GM12878 (cell line): ENCODE data around the gene SHANK3. TPM values are rescaled to one million over a fixed set of nuclear protein-coding genes. Genes with fewer than 3 reads are reported as not detected.

Experiments
- ATAC-seq: fragments of 200-7000 bp; cut with Tn5 transposase; 3 replicates; pipeline ENCODE4 v1.9.1; 2020; ENCODE audit warnings: mild to moderate bottlenecking, moderate library complexity
- BruUV-seq: library from RNA; stranded (reverse); fragments of 400-500 nt; replicated peaks from 2 replicates; lab custom pipeline; 2021; lab: Mats Ljungman, UMichigan
- CTCF ChIA-PET: fragments of 300-600 bp; sonication (Branson Sonifier 250); formaldehyde crosslinking; extraction: SDS; loops from one replicate; lab custom pipeline; 2021; ENCODE audit warnings: inconsistent platforms; lab: Yijun Ruan, JAX
- POLR2A ChIA-PET: fragments of 350-600 bp; formaldehyde crosslinking; extraction: SDS; loops from one replicate; lab custom pipeline; 2021; ENCODE audit warnings: inconsistent platforms; lab: Charles Lee
- RAD21 ChIA-PET: fragments of 300-600 bp; sonication (Branson Sonifier 250); formaldehyde crosslinking; loops from one replicate; lab custom pipeline; 2023; ENCODE audit warnings: antibody characterized with exemption; ENCODE audit not compliant: unreplicated experiment; lab: Charles Lee
- SMC1A ChIA-PET: fragments of 300-600 bp; sonication (Branson Sonifier 250); formaldehyde crosslinking; loops from one replicate; lab custom pipeline; 2023; ENCODE audit not compliant: unreplicated experiment, uncharacterized antibody; lab: Charles Lee
- DNase-seq: peaks from one replicate; pipeline ENCODE4 v3.0.0-alpha.2; 2011; ENCODE audit warnings: low read depth, low spot score
- FAIRE-seq: peaks from 3 replicates; lab custom pipeline; 2011; peaks lifted over from hg19 to GRCh38; lab: Jason Lieb, UNC
- H2AFZ ChIP-seq: 2 replicates; pipeline ENCODE4 v1.6.0; 2011; ENCODE audit warnings: low read depth, low read length, control low read depth; ENCODE audit not compliant: control insufficient read depth
- H3K27ac ChIP-seq: 2 replicates; pipeline ENCODE4 v1.5.1; 2011; ENCODE audit warnings: control low read depth; ENCODE audit not compliant: control insufficient read depth, insufficient read depth
- H3K27me3 ChIP-seq, 2 experiments: replicated peaks in 1 of 2; 2 replicates each; pipeline versions ENCODE4 v1.6.0 to v1.6.1; 2011; ENCODE audit warnings: low read length in 1 of 2; ENCODE audit not compliant: control insufficient read depth in 2 of 2, insufficient read depth in 2 of 2
- H3K36me3 ChIP-seq, 2 experiments: 2 replicates each; pipeline ENCODE4 v1.5.1; 2011; ENCODE audit warnings: low read length in 1 of 2; ENCODE audit not compliant: control insufficient read depth in 2 of 2, insufficient read depth in 2 of 2
- H3K4me1 ChIP-seq: 2 replicates; pipeline ENCODE4 v1.6.1; 2011; ENCODE audit warnings: mild to moderate bottlenecking, low read length, moderate library complexity, mixed read lengths; ENCODE audit not compliant: control insufficient read depth, insufficient read depth
- H3K4me2 ChIP-seq: 2 replicates; pipeline ENCODE4 v1.6.0; 2011; ENCODE audit warnings: control low read depth; ENCODE audit not compliant: control insufficient read depth, insufficient read depth
- H3K4me3 ChIP-seq: fragments of 200-600 bp; sonication (generic); 2 replicates; pipeline ENCODE4 v1.5.1; 2016
- H3K79me2 ChIP-seq: 2 replicates; pipeline ENCODE4 v1.6.0; 2011; ENCODE audit warnings: low read length; ENCODE audit not compliant: control insufficient read depth, insufficient read depth
- H3K9ac ChIP-seq: 2 replicates; pipeline ENCODE4 v1.8.0; 2011; ENCODE audit warnings: low read length, control low read depth, mixed read lengths; ENCODE audit not compliant: control insufficient read depth, insufficient read depth
- H3K9me3 ChIP-seq: replicated peaks from 3 replicates; pipeline ENCODE4 v1.5.1; 2011; ENCODE audit warnings: mild to moderate bottlenecking, low read length; ENCODE audit not compliant: control insufficient read depth, insufficient read depth
- H4K20me1 ChIP-seq: 2 replicates; pipeline ENCODE4 v1.6.0; 2011; ENCODE audit not compliant: control insufficient read depth, insufficient read depth
- ETV6 ChIP-seq, 2 experiments: fragments of 450-650 bp in 1 of 2; IDR thresholded peaks in 1 of 2; conservative IDR thresholded peaks in 1 of 2; 2 replicates each; pipeline ENCODE4 v1.6.1; 2014; ENCODE audit warnings: antibody characterized with exemption in 1 of 2, borderline replicate concordance in 1 of 2, low read depth in 1 of 2, mild to moderate bottlenecking in 1 of 2, moderate library complexity in 1 of 2
- KLF5 ChIP-seq: fragments of 450-650 bp; IDR thresholded peaks from 2 replicates; pipeline ENCODE4 v1.6.1; 2014; ENCODE audit warnings: mild to moderate bottlenecking; ENCODE audit not compliant: partially characterized antibody
- MEF2A ChIP-seq: IDR thresholded peaks from 2 replicates; pipeline ENCODE4 v1.6.1; 2011; ENCODE audit warnings: low read depth, mild to moderate bottlenecking, low read length, moderate library complexity; ENCODE audit not compliant: insufficient read depth
- WGBS: methylation state at CpG from one replicate; pipeline ENCODE4 v1.1.6; 2016; ENCODE audit warnings: low lambda C conversion rate; ENCODE audit not compliant: insufficient replicate concordance, insufficient coverage; ENCODE audit errors: missing lambda C conversion rate; 5-methylcytosine and 5-hydroxymethylcytosine counted together
- in situ Hi-C: fragments of 300-500 bp; cut with MboI; formaldehyde crosslinking; loops from 9 replicates; pipeline ENCODE4 v1.14.3; 2018; ENCODE audit warnings: mixed read lengths
- intact Hi-C: fragments of 100-400 bp; cut with micrococcal nuclease; formaldehyde crosslinking; loops from one replicate; pipeline ENCODE4 v1.14.2; 2022; ENCODE audit not compliant: unreplicated experiment
- polyA plus RNA-seq, 11 experiments: library from polyadenylated mRNA; depleted of rRNA in 4 of 11; unstranded in 6 of 11; stranded (reverse) in 5 of 11; fragments of >200 nt; fragmentation: Nextera tagmentation in 4 of 11; fragmentation: Illumina TruSeq in 1 of 11; extraction: Ambion mirVana in 4 of 11; extraction: Trizol in 1 of 11; gene quantifications; 1 replicate in 1 of 11; 2 replicates in 10 of 11; pipeline versions ENCODE4 v1.2.1 to v1.2.3, GENCODE V29; 2011 to 2016; ENCODE audit warnings: inconsistent platforms in 2 of 11, missing spikeins in 2 of 11, low read depth in 1 of 11
- total RNA-seq, 4 experiments: library from RNA; depleted of rRNA in 3 of 4; stranded (reverse); fragments of >200 nt in 3 of 4; fragmentation: Illumina TruSeq in 1 of 4; extraction: Trizol in 1 of 4; gene quantifications; 2 replicates each; pipeline versions ENCODE4 v1.2.1 to v1.2.3, GENCODE V29; 2013 to 2021
- TF ChIP-seq, protein P1 (sequence below), 3 experiments: IDR thresholded peaks in 2 of 3; conservative IDR thresholded peaks in 1 of 3; 2 replicates each; pipeline ENCODE4 v1.5.1; 2011; ENCODE audit warnings: low read depth in 3 of 3, low read length in 3 of 3, mild to moderate bottlenecking in 3 of 3, control low read depth in 2 of 3, moderate library complexity in 2 of 3, inconsistent platforms in 1 of 3, mixed read lengths in 1 of 3; ENCODE audit not compliant: control insufficient read depth in 2 of 3, insufficient read depth in 1 of 3; ENCODE audit errors: extremely low read depth in 1 of 3

Gene SHANK3
- total and polyA plus RNA-seq, 10 of the 15 experiments (the other 5 are each of a cell fraction or from before 2014, with no cell fraction given) = under 0.01 to 0.10 (median 0.05) TPM; not detected in 6

DNA sequence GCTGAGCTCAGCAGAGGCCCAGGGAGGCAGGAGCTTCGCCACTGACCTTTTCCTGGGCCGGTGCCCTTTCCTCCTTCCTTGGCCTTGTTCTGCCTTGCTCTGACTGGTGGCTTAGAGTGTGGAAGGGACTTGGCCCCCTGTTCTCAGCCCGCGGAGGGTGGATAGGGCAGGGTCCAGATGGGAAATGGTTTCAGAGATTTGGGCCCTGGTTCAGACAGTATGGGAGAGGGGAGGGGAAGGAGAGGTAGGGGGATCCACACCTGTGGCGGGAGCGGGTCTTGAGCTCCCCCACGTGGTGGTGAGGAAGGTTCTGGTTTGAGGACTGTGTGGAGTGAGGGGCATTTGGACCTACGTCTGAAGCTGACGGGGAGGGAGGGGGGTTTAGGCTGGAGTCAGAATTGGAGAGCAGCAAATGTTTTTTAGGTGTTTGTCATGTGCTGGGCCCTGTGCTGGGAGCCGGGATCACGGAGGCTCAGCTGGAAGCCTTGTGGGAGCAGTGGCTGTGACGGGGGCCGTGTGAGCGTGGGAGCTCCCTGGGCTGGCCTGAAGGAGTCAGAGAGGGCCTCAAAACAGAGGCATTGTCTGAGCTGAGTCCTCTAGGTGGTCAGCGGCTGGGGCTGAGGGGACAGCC, 27.2 kb downstream of the SHANK3 start:
- H3K27ac ChIP-seq = no peak overlapping the region
- ChIA-PET POLR2A (no interaction called here), RAD21 (no interaction called here), SMC1A (interaction anchor here (0.6 to 1.3 kb wide), 2 partner anchors 128 to 1336 kb away, joined by 3 read pairs; no protein-coding TSS in a partner anchor), CTCF (interaction anchor here (0.9 to 1.6 kb wide), 6 partner anchors 8 to 459 kb away, joined by 3 to 5 read pairs (median 4); partner anchors contain the start of gene ARSA)
- H3K4me1 ChIP-seq = no peaks in the 10 kb centered on the region
- ATAC-seq (peak; percentile 73), DNase-seq (no peak), FAIRE-seq (no peak)
- H3K4me2 ChIP-seq = no peak overlapping the region
- no peak overlapping the region for H3K9ac ChIP-seq
- H4K20me1 ChIP-seq = no peaks in the 10 kb centered on the region
- WGBS = 49% methylated on average over 15 of the region's 15 CpGs
- H3K27me3 ChIP-seq = no peaks in the 10 kb centered on the region
- in situ Hi-C loops = no loop called here
- TF ChIP-seq, protein P1, sequence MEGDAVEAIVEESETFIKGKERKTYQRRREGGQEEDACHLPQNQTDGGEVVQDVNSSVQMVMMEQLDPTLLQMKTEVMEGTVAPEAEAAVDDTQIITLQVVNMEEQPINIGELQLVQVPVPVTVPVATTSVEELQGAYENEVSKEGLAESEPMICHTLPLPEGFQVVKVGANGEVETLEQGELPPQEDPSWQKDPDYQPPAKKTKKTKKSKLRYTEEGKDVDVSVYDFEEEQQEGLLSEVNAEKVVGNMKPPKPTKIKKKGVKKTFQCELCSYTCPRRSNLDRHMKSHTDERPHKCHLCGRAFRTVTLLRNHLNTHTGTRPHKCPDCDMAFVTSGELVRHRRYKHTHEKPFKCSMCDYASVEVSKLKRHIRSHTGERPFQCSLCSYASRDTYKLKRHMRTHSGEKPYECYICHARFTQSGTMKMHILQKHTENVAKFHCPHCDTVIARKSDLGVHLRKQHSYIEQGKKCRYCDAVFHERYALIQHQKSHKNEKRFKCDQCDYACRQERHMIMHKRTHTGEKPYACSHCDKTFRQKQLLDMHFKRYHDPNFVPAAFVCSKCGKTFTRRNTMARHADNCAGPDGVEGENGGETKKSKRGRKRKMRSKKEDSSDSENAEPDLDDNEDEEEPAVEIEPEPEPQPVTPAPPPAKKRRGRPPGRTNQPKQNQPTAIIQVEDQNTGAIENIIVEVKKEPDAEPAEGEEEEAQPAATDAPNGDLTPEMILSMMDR (IDR thresholded peaks at IDR 0.05 in 2 of 3, conservative IDR thresholded peaks at IDR 0.05 in 1 of 3; ENCODE audit: control insufficient read depth in 2 of 3, extremely low read depth in 1 of 3, insufficient read depth in 1 of 3, low read depth in 3 of 3, low read length in 3 of 3) = peak; percentile 28 to 40 (median 39); a peak in 3 of 6 replicates
- TF ChIP-seq MEF2A (no peak), ETV6 (conservative IDR thresholded peaks at IDR 0.05 in 1 of 2, IDR thresholded peaks at IDR 0.05 in 1 of 2; ENCODE audit: borderline replicate concordance in 1 of 2, low read depth in 1 of 2) (no peak), KLF5 (no peak)
- intact Hi-C loops = no loop called here
- no peak overlapping the region for H3K4me3 ChIP-seq
- no peaks in the 10 kb centered on the region for H3K36me3 ChIP-seq
- no peak overlapping the region for H2AFZ ChIP-seq
- H3K79me2 ChIP-seq = no peaks in the 10 kb centered on the region
- no TSS peak for BruUV-seq
- H3K9me3 ChIP-seq = no peaks in the 10 kb centered on the region
